Astrocyte (in vitro differentiated cells and primary cell): ENCODE measurements around the gene PKD1. TPM values are rescaled to one million over a fixed set of nuclear protein-coding genes. Genes with fewer than 3 reads are reported as not detected.

Experiments used
- DNase-seq: peaks from one replicate; pipeline ENCODE4 v3.0.0-alpha.2; 2010; ENCODE audit warnings: low read depth
- FAIRE-seq: peaks from 2 replicates; lab custom pipeline; 2011; peaks lifted over from hg19 to GRCh38; lab: Jason Lieb, UNC
- H2AFZ ChIP-seq: 2 replicates; pipeline ENCODE4 v1.6.0; 2012; ENCODE audit warnings: low read depth, low read length, inconsistent platforms
- H3K27ac ChIP-seq: 2 replicates; pipeline ENCODE4 v1.5.1; 2011; ENCODE audit warnings: low read depth, low read length, inconsistent platforms
- H3K27me3 ChIP-seq: 2 replicates; pipeline ENCODE4 v1.6.0; 2011; ENCODE audit warnings: low read length, inconsistent platforms; ENCODE audit not compliant: insufficient read depth
- H3K36me3 ChIP-seq: 2 replicates; pipeline ENCODE4 v1.5.1; 2011; ENCODE audit warnings: low read length, inconsistent platforms; ENCODE audit not compliant: insufficient read depth
- H3K4me1 ChIP-seq: 2 replicates; pipeline ENCODE4 v1.5.1; 2011; ENCODE audit warnings: low read length, inconsistent platforms; ENCODE audit not compliant: insufficient read depth
- H3K4me2 ChIP-seq: 2 replicates; pipeline ENCODE4 v1.6.0; 2012; ENCODE audit warnings: low read length, inconsistent platforms
- H3K4me3 ChIP-seq: 2 replicates; pipeline ENCODE4 v1.5.1; 2011; ENCODE audit warnings: low read depth, mild to moderate bottlenecking, low read length, inconsistent platforms; ENCODE audit not compliant: insufficient read depth
- H3K79me2 ChIP-seq: 2 replicates; pipeline ENCODE4 v1.6.0; 2012; ENCODE audit warnings: mild to moderate bottlenecking, low read length, inconsistent platforms; ENCODE audit not compliant: insufficient read depth
- H3K9ac ChIP-seq: 2 replicates; pipeline ENCODE4 v1.6.0; 2012; ENCODE audit warnings: mild to moderate bottlenecking, low read length, inconsistent platforms
- H3K9me3 ChIP-seq: 2 replicates; pipeline ENCODE4 v1.5.1; 2012; ENCODE audit warnings: low read depth, mild to moderate bottlenecking, low read length, inconsistent platforms; ENCODE audit not compliant: insufficient read depth
- H4K20me1 ChIP-seq: 2 replicates; pipeline ENCODE4 v1.6.0; 2012; ENCODE audit warnings: low read length, inconsistent platforms; ENCODE audit not compliant: insufficient read depth
- H3K27ac Mint-ChIP-seq: one replicate; pipeline ENCODE4 v1.8.0; 2021; ENCODE audit warnings: mild to moderate bottlenecking, mixed read lengths; ENCODE audit not compliant: unreplicated experiment
- H3K27me3 Mint-ChIP-seq: one replicate; pipeline ENCODE4 v1.8.0; 2021; ENCODE audit warnings: low read depth, mixed read lengths; ENCODE audit not compliant: unreplicated experiment
- H3K36me3 Mint-ChIP-seq: one replicate; pipeline ENCODE4 v1.8.0; 2021; ENCODE audit warnings: low read depth, mixed read lengths; ENCODE audit not compliant: unreplicated experiment
- H3K4me1 Mint-ChIP-seq: one replicate; pipeline ENCODE4 v1.8.0; 2021; ENCODE audit warnings: low read depth, mixed read lengths; ENCODE audit not compliant: unreplicated experiment
- H3K4me3 Mint-ChIP-seq: one replicate; pipeline ENCODE4 v1.8.0; 2021; ENCODE audit warnings: mild to moderate bottlenecking, moderate library complexity, mixed read lengths; ENCODE audit not compliant: unreplicated experiment
- H3K9me3 Mint-ChIP-seq: one replicate; pipeline ENCODE4 v1.8.0; 2021; ENCODE audit warnings: mild to moderate bottlenecking, mixed read lengths; ENCODE audit not compliant: unreplicated experiment
- EZH2 ChIP-seq: IDR thresholded peaks from 2 replicates; pipeline ENCODE4 v1.6.1; 2012; ENCODE audit warnings: mild to moderate bottlenecking, low read length, inconsistent platforms; ENCODE audit not compliant: insufficient read depth
- total RNA-seq: library from RNA; stranded (reverse); gene quantifications from 2 replicates; pipeline ENCODE4 v1.2.1, GENCODE V29; 2021
- TF ChIP-seq, protein P1 (sequence below): IDR thresholded peaks from 2 replicates; pipeline ENCODE4 v1.5.1; 2011; ENCODE audit warnings: low read depth, mild to moderate bottlenecking, inconsistent platforms, low read length, moderate library complexity; ENCODE audit not compliant: insufficient read depth

The PKD1 gene
- total RNA-seq, 1 donor from 2014 or later, result 112 TPM

- Histone ChIP-seq H4K20me1 (no peaks in the 10 kb centered on the region), H3K79me2 (no peaks in the 10 kb centered on the region), H3K4me1 (no peaks in the 10 kb centered on the region), H2AFZ (no peak overlapping the region), H3K4me2 (no peak overlapping the region), H3K27ac (no peak overlapping the region), H3K9me3 (no peaks in the 10 kb centered on the region), H3K27me3 (no peaks in the 10 kb centered on the region), H3K4me3 (no peak overlapping the region), H3K36me3 (no peaks in the 10 kb centered on the region), H3K9ac (no peak overlapping the region)
- no peak for TF ChIP-seq EZH2
- TF ChIP-seq, protein P1, sequence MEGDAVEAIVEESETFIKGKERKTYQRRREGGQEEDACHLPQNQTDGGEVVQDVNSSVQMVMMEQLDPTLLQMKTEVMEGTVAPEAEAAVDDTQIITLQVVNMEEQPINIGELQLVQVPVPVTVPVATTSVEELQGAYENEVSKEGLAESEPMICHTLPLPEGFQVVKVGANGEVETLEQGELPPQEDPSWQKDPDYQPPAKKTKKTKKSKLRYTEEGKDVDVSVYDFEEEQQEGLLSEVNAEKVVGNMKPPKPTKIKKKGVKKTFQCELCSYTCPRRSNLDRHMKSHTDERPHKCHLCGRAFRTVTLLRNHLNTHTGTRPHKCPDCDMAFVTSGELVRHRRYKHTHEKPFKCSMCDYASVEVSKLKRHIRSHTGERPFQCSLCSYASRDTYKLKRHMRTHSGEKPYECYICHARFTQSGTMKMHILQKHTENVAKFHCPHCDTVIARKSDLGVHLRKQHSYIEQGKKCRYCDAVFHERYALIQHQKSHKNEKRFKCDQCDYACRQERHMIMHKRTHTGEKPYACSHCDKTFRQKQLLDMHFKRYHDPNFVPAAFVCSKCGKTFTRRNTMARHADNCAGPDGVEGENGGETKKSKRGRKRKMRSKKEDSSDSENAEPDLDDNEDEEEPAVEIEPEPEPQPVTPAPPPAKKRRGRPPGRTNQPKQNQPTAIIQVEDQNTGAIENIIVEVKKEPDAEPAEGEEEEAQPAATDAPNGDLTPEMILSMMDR, result no peak
- H3K36me3 Mint-ChIP-seq, result peaks cover 18% of the 10 kb centered on the region
- no peaks in the 10 kb centered on the region for H3K27me3 Mint-ChIP-seq
- no peak overlapping the region for H3K27ac Mint-ChIP-seq
- H3K4me1 Mint-ChIP-seq, result no peaks in the 10 kb centered on the region
- no peak overlapping the region for H3K4me3 Mint-ChIP-seq
- no peak for DNase-seq
- FAIRE-seq, result no peak
- H3K9me3 Mint-ChIP-seq, result no peaks in the 10 kb centered on the region
Measured at GRCh38 chr16:2078096-2078495, 57.6 kb downstream of the PKD1 start.

DNA sequence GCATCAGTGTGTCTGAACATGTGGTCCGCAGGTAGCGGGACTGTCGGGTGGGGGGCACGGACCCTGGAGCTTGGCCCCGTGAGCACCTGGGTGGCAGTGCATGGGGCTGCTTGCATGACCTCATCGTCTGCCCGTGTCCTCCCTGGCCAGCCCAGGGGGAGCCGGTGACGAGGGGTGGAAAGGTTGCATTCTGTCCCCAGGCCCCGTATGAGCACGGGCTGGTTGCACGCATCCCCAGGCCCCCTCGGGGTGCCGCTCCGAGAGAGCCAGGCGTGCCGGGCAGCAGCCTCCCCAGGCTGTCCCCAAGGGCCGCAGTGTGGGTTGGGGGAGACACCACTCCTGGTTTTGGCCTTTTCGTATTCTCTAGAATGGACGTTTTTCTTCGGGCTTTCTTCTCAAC lies 58.0 kb downstream of the PKD1 start:
- Histone ChIP-seq H4K20me1 (no peaks in the 10 kb centered on the region), H3K4me2 (no peak overlapping the region), H3K4me1 (no peaks in the 10 kb centered on the region), H2AFZ (no peak overlapping the region), H3K9ac (no peak overlapping the region), H3K27me3 (no peaks in the 10 kb centered on the region), H3K36me3 (no peaks in the 10 kb centered on the region), H3K27ac (no peak overlapping the region), H3K79me2 (no peaks in the 10 kb centered on the region), H3K4me3 (no peak overlapping the region), H3K9me3 (no peaks in the 10 kb centered on the region)
- Mint-ChIP-seq H3K36me3 (peaks cover 19% of the 10 kb centered on the region), H3K4me1 (no peaks in the 10 kb centered on the region), H3K9me3 (no peaks in the 10 kb centered on the region), H3K27me3 (no peaks in the 10 kb centered on the region), H3K4me3 (no peak overlapping the region), H3K27ac (no peak overlapping the region)
- no peak for DNase-seq
- FAIRE-seq, result no peak
- TF ChIP-seq EZH2, result no peak
- TF ChIP-seq, protein P1, result no peak

DNA sequence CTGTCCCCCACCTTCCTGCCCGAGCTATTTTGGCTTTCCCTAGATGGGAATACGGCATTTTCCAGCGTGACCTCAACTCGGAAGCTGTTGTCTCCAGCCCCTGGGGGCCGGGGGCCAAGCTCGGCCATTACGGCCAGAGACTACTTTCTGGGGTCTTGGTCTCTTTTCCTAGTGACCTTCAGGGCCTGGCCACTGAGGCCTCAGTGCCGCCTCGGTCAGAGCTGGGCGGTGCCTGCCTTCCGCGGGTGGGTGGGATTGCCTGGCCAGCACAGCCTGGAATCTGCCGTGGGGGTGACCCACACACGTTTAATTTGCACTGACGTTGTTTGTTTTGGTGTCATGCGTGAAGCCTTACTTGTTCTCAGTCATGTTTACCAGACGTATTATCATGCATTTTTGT lies 58.7 kb downstream of the PKD1 start:
- Histone ChIP-seq H3K4me3 (no peak overlapping the region), H3K4me1 (no peaks in the 10 kb centered on the region), H3K9ac (no peak overlapping the region), H4K20me1 (no peaks in the 10 kb centered on the region), H3K4me2 (no peak overlapping the region), H2AFZ (no peak overlapping the region), H3K36me3 (no peaks in the 10 kb centered on the region), H3K27me3 (no peaks in the 10 kb centered on the region), H3K9me3 (no peaks in the 10 kb centered on the region), H3K27ac (no peak overlapping the region), H3K79me2 (no peaks in the 10 kb centered on the region)
- H3K4me1 Mint-ChIP-seq, result no peaks in the 10 kb centered on the region
- DNase-seq (no peak), FAIRE-seq (no peak)
- no peaks in the 10 kb centered on the region for H3K27me3 Mint-ChIP-seq
- H3K27ac Mint-ChIP-seq, result no peak overlapping the region
- H3K36me3 Mint-ChIP-seq, result peaks cover 16% of the 10 kb centered on the region
- H3K9me3 Mint-ChIP-seq, result no peaks in the 10 kb centered on the region
- TF ChIP-seq, protein P1, result no peak
- TF ChIP-seq EZH2, result no peak
- no peak overlapping the region for H3K4me3 Mint-ChIP-seq
